Astrocyte of the spinal cord (primary cell): ENCODE measurements around the gene UBXN11.

ENCODE experiments used
- DNase-seq: peaks from one replicate; pipeline ENCODE4 v3.0.0; 2011; ENCODE audit warnings: low read depth, low spot score
- H3K4me3 ChIP-seq: 2 replicates; pipeline ENCODE4 v1.5.1; 2011; ENCODE audit warnings: low read depth, mild to moderate bottlenecking, low read length, moderate library complexity
- in situ Hi-C: cut with HindIII; loops from 2 replicates; pipeline ENCODE4 v1.10.0; 2017; ENCODE audit warnings: low sequenced_read_pairs
- TF ChIP-seq, protein P1 (sequence below): IDR thresholded peaks from 2 replicates; pipeline ENCODE4 v1.5.1; 2012; ENCODE audit warnings: low read depth, mild to moderate bottlenecking, low read length, inconsistent platforms

The UBXN11 gene

GRCh38 chr1:26277261-26277661, 29.2 kb downstream of the UBXN11 start:
- DNase-seq, result no peak
- H3K4me3 ChIP-seq, result no peak overlapping the region
- TF ChIP-seq, protein P1, sequence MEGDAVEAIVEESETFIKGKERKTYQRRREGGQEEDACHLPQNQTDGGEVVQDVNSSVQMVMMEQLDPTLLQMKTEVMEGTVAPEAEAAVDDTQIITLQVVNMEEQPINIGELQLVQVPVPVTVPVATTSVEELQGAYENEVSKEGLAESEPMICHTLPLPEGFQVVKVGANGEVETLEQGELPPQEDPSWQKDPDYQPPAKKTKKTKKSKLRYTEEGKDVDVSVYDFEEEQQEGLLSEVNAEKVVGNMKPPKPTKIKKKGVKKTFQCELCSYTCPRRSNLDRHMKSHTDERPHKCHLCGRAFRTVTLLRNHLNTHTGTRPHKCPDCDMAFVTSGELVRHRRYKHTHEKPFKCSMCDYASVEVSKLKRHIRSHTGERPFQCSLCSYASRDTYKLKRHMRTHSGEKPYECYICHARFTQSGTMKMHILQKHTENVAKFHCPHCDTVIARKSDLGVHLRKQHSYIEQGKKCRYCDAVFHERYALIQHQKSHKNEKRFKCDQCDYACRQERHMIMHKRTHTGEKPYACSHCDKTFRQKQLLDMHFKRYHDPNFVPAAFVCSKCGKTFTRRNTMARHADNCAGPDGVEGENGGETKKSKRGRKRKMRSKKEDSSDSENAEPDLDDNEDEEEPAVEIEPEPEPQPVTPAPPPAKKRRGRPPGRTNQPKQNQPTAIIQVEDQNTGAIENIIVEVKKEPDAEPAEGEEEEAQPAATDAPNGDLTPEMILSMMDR, result no peak
- in situ Hi-C loops, result no loop called here

- TF ChIP-seq, protein P1, result no peak
Observed at GRCh38 chr1:26276432-26276838, 30.0 kb downstream of the UBXN11 start.

DNA sequence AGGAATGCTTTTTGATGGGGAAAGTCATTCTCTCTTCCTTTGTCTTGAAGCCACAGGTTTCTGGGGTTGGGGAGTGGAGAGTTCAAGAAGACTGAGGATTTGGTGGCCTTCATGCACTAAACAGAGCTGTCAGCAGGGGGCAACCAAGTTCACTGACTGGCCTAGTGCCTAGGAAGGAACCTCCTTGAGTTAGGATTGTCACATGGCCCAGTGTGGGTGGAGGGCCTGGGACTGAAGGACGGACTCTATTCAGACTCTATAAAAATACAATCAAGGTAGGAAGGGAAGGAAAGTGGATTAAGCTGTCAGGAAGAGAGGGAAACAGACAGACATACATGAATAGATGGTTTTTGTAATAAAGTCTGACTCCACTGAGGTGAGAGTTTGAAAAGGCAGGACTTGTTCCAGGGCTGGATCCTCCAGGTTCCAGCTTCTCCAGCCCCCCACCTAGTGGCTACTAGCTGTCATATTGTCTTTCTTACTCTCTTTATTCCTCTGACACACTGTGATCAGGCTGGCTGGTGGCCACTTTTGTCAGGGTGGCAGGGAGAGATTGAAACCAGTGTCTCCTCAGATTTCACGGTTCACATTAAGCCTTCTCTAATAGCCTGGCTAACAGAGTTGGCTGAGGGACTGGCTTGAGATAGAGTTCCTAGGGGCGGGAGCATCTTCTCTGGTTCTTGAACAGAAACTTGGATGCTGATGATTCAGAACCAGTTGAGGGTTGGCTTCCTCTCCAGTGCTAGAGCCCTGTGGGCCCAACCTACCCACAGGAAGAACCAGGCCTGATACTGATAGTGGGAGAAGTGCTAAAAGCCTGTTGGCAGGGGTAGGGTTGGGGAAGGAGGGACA, 30.6 kb downstream of the UBXN11 start:
- H3K4me3 ChIP-seq, result no peak overlapping the region
- in situ Hi-C loops, result no loop called here
- DNase-seq, result peak; percentile 90
- TF ChIP-seq, protein P1, result peak; percentile 75

More at GRCh38 chr1:26276432-26276838, 30.0 kb downstream of the UBXN11 start:
- no peak overlapping the region for H3K4me3 ChIP-seq
- in situ Hi-C loops, result no loop called here
- DNase-seq, result no peak

DNA sequence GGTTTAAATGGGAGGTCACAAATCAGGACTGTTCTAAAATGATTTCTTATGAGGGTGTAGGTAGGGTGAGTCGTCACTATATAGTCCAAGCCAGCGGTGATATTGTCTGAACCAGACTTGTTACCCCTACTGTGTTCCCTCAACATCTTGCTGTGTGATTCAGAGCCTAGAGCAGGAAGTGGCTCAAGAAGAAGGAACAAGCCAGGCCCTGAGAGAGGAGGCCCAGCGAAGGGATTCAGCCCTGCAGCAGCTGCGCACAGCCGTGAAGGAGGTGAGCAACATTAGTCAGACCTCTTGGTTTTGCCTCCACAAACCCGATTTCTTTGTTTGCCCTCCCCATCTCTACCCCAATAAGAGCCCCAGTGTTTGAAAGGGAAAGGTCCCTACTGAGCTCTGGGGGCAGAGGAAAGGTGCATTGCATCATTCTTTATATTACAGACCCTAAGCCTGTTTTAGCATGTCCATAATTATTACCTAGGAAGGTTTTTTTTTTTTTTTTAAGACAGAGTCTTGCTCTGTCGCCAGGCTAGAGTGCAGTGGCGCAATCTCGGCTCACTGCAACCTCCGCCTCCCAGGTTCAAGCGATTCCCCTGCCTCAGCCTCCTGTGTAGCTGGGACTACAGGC, 31.5 kb downstream of the UBXN11 start:
- in situ Hi-C loops, result no loop called here
- H3K4me3 ChIP-seq, result no peak overlapping the region
- peak; percentile 72 for DNase-seq
- TF ChIP-seq, protein P1, result no peak

DNA sequence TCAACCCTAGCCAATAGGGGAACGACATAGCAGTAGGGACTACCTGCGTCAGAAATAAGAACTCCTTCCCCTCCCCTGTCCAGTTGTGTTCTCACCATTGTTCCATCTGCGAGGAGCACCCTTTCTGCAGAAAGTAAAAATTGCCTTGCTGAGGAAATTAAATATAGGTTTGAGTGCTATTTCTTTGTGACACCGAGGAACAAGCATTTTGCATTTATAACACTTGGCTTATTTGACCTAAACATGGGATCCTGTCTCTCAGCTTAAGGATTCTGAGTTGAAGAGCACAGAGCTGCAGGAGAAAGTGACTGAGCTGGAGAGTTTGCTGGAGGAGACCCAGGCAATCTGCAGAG, 37.3 kb downstream of the UBXN11 start:
- TF ChIP-seq, protein P1, result no peak
- no peak for DNase-seq
- H3K4me3 ChIP-seq, result no peak overlapping the region
- in situ Hi-C loops, result no loop called here

DNA sequence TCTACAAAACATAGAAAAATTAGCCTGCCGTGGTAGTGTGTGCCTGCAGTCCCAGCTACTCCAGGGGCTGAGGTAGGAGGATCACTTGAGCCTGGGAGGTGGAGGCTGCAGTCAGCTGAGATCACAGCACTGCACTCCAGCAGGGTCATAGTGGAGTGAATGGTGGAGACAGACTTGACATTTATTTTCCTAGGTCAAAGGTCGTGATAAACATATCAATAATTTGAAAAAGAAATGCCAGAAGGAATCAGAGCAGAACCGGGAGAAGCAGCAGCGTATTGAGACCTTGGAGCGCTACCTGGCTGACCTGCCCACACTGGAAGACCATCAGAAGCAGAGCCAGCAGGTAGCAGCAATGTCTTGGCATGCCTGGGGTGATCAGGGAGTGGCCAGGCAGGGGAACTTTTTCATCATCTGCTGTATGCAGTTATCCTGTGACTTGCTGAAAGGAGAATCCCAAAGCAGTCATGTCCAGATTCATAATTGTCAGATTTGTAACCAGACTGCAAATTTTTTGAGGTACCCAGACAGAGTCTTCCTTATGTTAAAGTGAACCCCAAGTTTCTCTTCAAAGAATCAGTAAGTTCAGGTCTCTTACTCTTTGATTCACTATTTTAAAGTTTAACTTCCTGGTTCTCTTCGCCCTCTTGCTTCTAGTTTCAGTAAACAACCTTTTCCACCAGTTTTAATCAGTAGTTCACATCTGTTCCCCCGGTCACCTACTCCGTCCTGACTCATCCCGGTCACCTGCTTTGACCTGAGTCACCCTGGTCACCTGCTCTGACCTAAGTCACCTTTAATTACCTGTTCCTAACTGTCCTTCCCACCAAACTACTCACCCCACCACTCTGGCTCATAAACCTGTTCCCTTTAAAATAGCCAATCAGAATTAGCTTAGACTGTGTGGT, 37.9 kb downstream of the UBXN11 start:
- DNase-seq, result no peak
- in situ Hi-C loops, result no loop called here
- TF ChIP-seq, protein P1, result no peak
- no peak overlapping the region for H3K4me3 ChIP-seq
